ENCODE measurements around the gene NPTN. TPM values are rescaled to one million over a fixed set of nuclear protein-coding genes. Genes with fewer than 3 reads are reported as not detected.

NPTN gene
- total RNA-seq, 6 experiments from 2014 or later = 25.4 to 49.9 (median 35.4) TPM

GRCh38 chr15:73601451-73602445 lies 31.4 kb downstream of the NPTN start:
- intact Hi-C loops (cut with DNase I) = no loop called here
- DNase-seq = no peak
- no peak overlapping the region for H3K4me3 ChIP-seq

GRCh38 chr15:73600413-73601335 lies 32.5 kb downstream of the NPTN start:
- H3K36me3 ChIP-seq = no peaks in the 10 kb centered on the region
- intact Hi-C loops (cut with DNase I) = no loop called here
- WGBS (ENCODE audit: insufficient coverage, low coverage, low lambda C conversion rate, missing lambda C conversion rate) = 59% methylated on average over 3 of the region's 5 CpGs
- no peaks in the 10 kb centered on the region for H3K27me3 ChIP-seq
- no peaks in the 10 kb centered on the region for H3K9me3 ChIP-seq
- DNase-seq = no peak
- H3K4me1 ChIP-seq = peaks cover 0 to 30% (median 10%) of the 10 kb centered on the region in 4 donors
- TF ChIP-seq, protein P1, sequence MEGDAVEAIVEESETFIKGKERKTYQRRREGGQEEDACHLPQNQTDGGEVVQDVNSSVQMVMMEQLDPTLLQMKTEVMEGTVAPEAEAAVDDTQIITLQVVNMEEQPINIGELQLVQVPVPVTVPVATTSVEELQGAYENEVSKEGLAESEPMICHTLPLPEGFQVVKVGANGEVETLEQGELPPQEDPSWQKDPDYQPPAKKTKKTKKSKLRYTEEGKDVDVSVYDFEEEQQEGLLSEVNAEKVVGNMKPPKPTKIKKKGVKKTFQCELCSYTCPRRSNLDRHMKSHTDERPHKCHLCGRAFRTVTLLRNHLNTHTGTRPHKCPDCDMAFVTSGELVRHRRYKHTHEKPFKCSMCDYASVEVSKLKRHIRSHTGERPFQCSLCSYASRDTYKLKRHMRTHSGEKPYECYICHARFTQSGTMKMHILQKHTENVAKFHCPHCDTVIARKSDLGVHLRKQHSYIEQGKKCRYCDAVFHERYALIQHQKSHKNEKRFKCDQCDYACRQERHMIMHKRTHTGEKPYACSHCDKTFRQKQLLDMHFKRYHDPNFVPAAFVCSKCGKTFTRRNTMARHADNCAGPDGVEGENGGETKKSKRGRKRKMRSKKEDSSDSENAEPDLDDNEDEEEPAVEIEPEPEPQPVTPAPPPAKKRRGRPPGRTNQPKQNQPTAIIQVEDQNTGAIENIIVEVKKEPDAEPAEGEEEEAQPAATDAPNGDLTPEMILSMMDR (IDR thresholded peaks at IDR 0.05) = no peak
- TF ChIP-seq POLR2A (IDR thresholded peaks at IDR 0.05) = no peak
- H3K4me3 ChIP-seq = no peak overlapping the region
- H3K27ac ChIP-seq = no peak overlapping the region
- ATAC-seq = no peak

More at GRCh38 chr15:73601451-73602445, 31.4 kb downstream of the NPTN start:
- WGBS (ENCODE audit: insufficient coverage, low coverage, low lambda C conversion rate, missing lambda C conversion rate) = 39% methylated on average over 7 of the region's 7 CpGs
- ATAC-seq = peak; percentile 67 to 85 (median 80)
- H3K4me1 ChIP-seq = peaks cover 0 to 30% (median 10%) of the 10 kb centered on the region in 4 donors
- TF ChIP-seq POLR2A (IDR thresholded peaks at IDR 0.05) = no peak
- TF ChIP-seq, protein P1 (IDR thresholded peaks at IDR 0.05) = no peak
- H3K27ac ChIP-seq = no peak overlapping the region
- no peaks in the 10 kb centered on the region for H3K27me3 ChIP-seq
- H3K9me3 ChIP-seq = no peaks in the 10 kb centered on the region
- no peaks in the 10 kb centered on the region for H3K36me3 ChIP-seq

DNA sequence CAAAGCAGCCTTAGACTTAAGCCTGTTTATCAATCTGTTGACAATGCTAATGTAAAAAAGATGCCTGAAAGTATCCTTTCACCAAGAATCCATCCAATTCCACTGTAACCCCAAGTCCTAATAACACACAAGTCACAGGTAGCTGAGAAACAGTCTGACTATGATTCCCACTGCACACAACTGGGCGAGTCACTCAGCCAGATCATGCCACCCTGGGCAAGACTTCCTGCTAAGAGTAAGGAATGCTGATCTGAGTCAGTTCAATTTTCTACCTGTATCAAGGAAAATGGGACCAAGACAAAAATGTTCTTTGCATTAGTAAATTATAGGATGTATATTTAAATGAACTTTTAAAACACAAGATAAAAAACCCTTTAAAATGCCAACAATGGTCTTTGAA lies 33.3 kb downstream of the NPTN start:
- Histone ChIP-seq H3K27me3 (no peaks in the 10 kb centered on the region), H3K27ac (no peak overlapping the region), H3K9me3 (no peaks in the 10 kb centered on the region), H3K36me3 (no peaks in the 10 kb centered on the region), H3K4me3 (no peak overlapping the region), H3K4me1 (peaks cover 0 to 30% (median 10%) of the 10 kb centered on the region in 4 donors)
- intact Hi-C loops (cut with DNase I) = no loop called here
- TF ChIP-seq POLR2A (IDR thresholded peaks at IDR 0.05) = no peak
- TF ChIP-seq, protein P1 (IDR thresholded peaks at IDR 0.05) = no peak
- WGBS (ENCODE audit: insufficient coverage, low coverage, low lambda C conversion rate, missing lambda C conversion rate) = 100% methylated on average over 1 of the region's 1 CpG
- DNase-seq (no peak), ATAC-seq (no peak)

GRCh38 chr15:73598530-73599160 lies 34.5 kb downstream of the NPTN start:
- ATAC-seq (no peak), DNase-seq (no peak)
- peaks cover 0 to 30% (median 10%) of the 10 kb centered on the region in 4 donors for H3K4me1 ChIP-seq
- H3K27me3 ChIP-seq = no peaks in the 10 kb centered on the region
- H3K36me3 ChIP-seq = no peaks in the 10 kb centered on the region
- H3K9me3 ChIP-seq = no peaks in the 10 kb centered on the region
- no peak overlapping the region for H3K4me3 ChIP-seq
- H3K27ac ChIP-seq = no peak overlapping the region
- 53% methylated on average over 3 of the region's 3 CpGs for WGBS (ENCODE audit: insufficient coverage, low coverage, low lambda C conversion rate, missing lambda C conversion rate)
- intact Hi-C loops (cut with DNase I) = no loop called here
- TF ChIP-seq, protein P1 (IDR thresholded peaks at IDR 0.05) = no peak
- no peak for TF ChIP-seq POLR2A (IDR thresholded peaks at IDR 0.05)
